Heart right ventricle (tissue), 16 donors: Measurements from ENCODE around the gene CCL11. TPM values are rescaled to one million over a fixed set of nuclear protein-coding genes. Genes with fewer than 3 reads are reported as not detected.

Experiments
- ATAC-seq, 8 donors: fragments of 200-7000 bp; cut with Tn5 transposase; one replicate each; pipeline ENCODE4 v1.9.1; 2020; ENCODE audit warnings: mild to moderate bottlenecking in 8 of 8, moderate library complexity in 8 of 8, moderate number of reproducible peaks in 1 of 8
- DNase-seq, 2 donors: peaks; one replicate each; pipeline ENCODE4 v3.0.0-alpha.2; 2020
- H3K27ac ChIP-seq, 10 donors: fragments of 200-600 bp; sonication (generic) in 2 of 10; one replicate each; pipeline versions ENCODE4 v1.5.0 to v1.8.0; 2020 to 2022; ENCODE audit warnings: mild to moderate bottlenecking in 3 of 10
- H3K27me3 ChIP-seq, 7 donors: fragments of 200-600 bp; one replicate each; pipeline ENCODE4 v1.8.0; 2021 to 2022; ENCODE audit warnings: mild to moderate bottlenecking in 2 of 7
- H3K36me3 ChIP-seq, 9 donors: fragments of 200-600 bp; sonication (generic) in 1 of 9; one replicate each; pipeline versions ENCODE4 v1.5.0 to v1.8.0; 2020 to 2022; ENCODE audit warnings: mild to moderate bottlenecking in 2 of 9
- H3K4me1 ChIP-seq, 9 donors: fragments of 200-600 bp; sonication (generic) in 1 of 9; one replicate each; pipeline versions ENCODE4 v1.5.0 to v1.8.0; 2020 to 2022; ENCODE audit warnings: mild to moderate bottlenecking in 4 of 9
- H3K4me3 ChIP-seq, 10 donors: fragments of 200-600 bp; sonication (generic) in 2 of 10; one replicate each; pipeline versions ENCODE4 v1.5.0 to v1.8.0; 2020 to 2022; ENCODE audit warnings: mild to moderate bottlenecking in 7 of 10, moderate library complexity in 2 of 10
- H3K9me3 ChIP-seq, 11 donors: fragments of 200-600 bp in 10 of 11; sonication (generic) in 2 of 11; one replicate each; pipeline versions ENCODE4 v1.5.0 to v1.8.0; 2013 to 2022; ENCODE audit warnings: mild to moderate bottlenecking in 2 of 11, control low read depth in 1 of 11, moderate library complexity in 1 of 11
- CTCF ChIP-seq, 9 donors: fragments of 200-600 bp; sonication (generic) in 2 of 9; IDR thresholded peaks; one replicate each; pipeline versions ENCODE4 v1.5.0 to v1.8.0; 2021 to 2022; ENCODE audit warnings: antibody characterized with exemption in 9 of 9, mild to moderate bottlenecking in 5 of 9, moderate library complexity in 1 of 9
- WGBS, 2 donors: extraction: QIAGEN DNeasy Blood & Tissue Kit; methylation state at CpG; one replicate each; pipeline ENCODE4 v1.1.7; 2013; ENCODE audit warnings: inconsistent platforms in 1 of 2; 5-methylcytosine and 5-hydroxymethylcytosine counted together
- intact Hi-C, 10 donors: fragments of 100-400 bp; cut with DNase I; formaldehyde crosslinking; loops; one replicate each; pipeline versions ENCODE4 v1.11.1 to v1.14.2; 2022
- polyA plus RNA-seq, 2 donors: library from polyadenylated mRNA; stranded (reverse); fragments of 200-250 nt; gene quantifications; one replicate each; pipeline ENCODE4 v1.2.3, GENCODE V29; 2013
- total RNA-seq, 10 donors: library from RNA; stranded (reverse); fragmentation: NEBNext Ultra II Directional in 3 of 10; extraction: Animal tissue kit (Norgen Biotek cat#: 25700) in 3 of 10; gene quantifications; one replicate each; pipeline versions ENCODE4 v1.2.1 to v1.2.4, GENCODE V29; 2021 to 2023
- donor health status: Arrhythmogenic right ventricular cardiomyopathy.
- donor health status: ischemic (EF 13 %, LVEDD 7.1; RV severe dilation, severe dysfunction).
- donor health status: healthy with polysubstance abuse.
- donor health status: DM: no; HTN: yes; CAD: no.
- donor health status: DM: no; HTN: no; CAD: no.
- donor health status: ischemic (EF 25% LVEDD 6.9; RV normal size, moderate dysfunction).
- donor health status: ischemic (EF 25% LVEDD 5.7; RV mildly dilated, moderate dysfunction).
- donor health status: healthy.
- donor health status: DM: yes; HTN: yes; CAD: no.
- donor health status: Ischemic cardiomyopathy.
- donor health status: ischemic (EF 35%, LVEDD 5.7; RV mildly dilated, moderate dysfunction).
- donor health status: nonischemic (EF 11% LVEDD 7.7; RV severe dilation, severe dysfunction).
- donor health status: DM: yes; HTN: yes; CAD: no.
- donor health status: PGD.
- donor health status: ischemic (EF 29% LVEDD 5.4; RV normal size, mild dysfunction).
- donor health status: nonischemic (EF 23%, LVEDD 6.1; RV moderate dilation, normal function).

CCL11 gene
- total and polyA plus RNA-seq, 12 donors, result 0.46 to 31.2 (median 1.4) TPM

- WGBS, 2 donors, result 85 to 86% methylated on average over 7 of the region's 7 CpGs
- DNase-seq, result no peak
- Histone ChIP-seq H3K9me3 (no peaks in the 10 kb centered on the region), H3K4me1 (peaks cover 6 to 73% (median 47%) of the 10 kb centered on the region in 9 donors), H3K27ac (peak overlapping the region in 3 of 10 donors; percentile 65 to 77 (median 75)), H3K36me3 (no peaks in the 10 kb centered on the region), H3K27me3 (peaks cover 0 to 5% (median 0%) of the 10 kb centered on the region in 7 donors), H3K4me3 (no peak overlapping the region)
- TF ChIP-seq CTCF (IDR thresholded peaks at IDR 0.05), result no peak
- intact Hi-C loops, result loop anchor here in 3 of 10 donors (5.0 kb wide), 3 partner anchors 46 to 59 kb away; partner anchors contain the start of genes CCL1 (in 1 of the 3) and CCL13 (in 1 of the 3)
- no peak for ATAC-seq
Observed at GRCh38 chr17:34311291-34311690, 25.7 kb downstream of the CCL11 start.

- ATAC-seq (peak in 7 of 8 donors; percentile 57 to 88 (median 76)), DNase-seq (no peak)
- H3K27ac ChIP-seq, result peak overlapping the region in 9 of 10 donors; percentile 31 to 83 (median 70)
- intact Hi-C loops, result loop anchor here in 3 of 10 donors (5.0 kb wide), 3 partner anchors 45 to 60 kb away; partner anchors contain the start of genes CCL1 (in 1 of the 3) and CCL13 (in 1 of the 3)
- H3K27me3 ChIP-seq, result peaks cover 0 to 5% (median 0%) of the 10 kb centered on the region in 7 donors
- no peak for TF ChIP-seq CTCF (IDR thresholded peaks at IDR 0.05)
- H3K4me1 ChIP-seq, result peaks cover 3 to 65% (median 39%) of the 10 kb centered on the region in 9 donors
- H3K9me3 ChIP-seq, result no peaks in the 10 kb centered on the region
- no peaks in the 10 kb centered on the region for H3K36me3 ChIP-seq
- 53 to 62% methylated on average over 5 of the region's 5 CpGs for WGBS, 2 donors
- no peak overlapping the region for H3K4me3 ChIP-seq
Observed at GRCh38 chr17:34312080-34312479, 26.5 kb downstream of the CCL11 start.

- intact Hi-C loops, result loop anchor here in 3 of 10 donors (5.0 kb wide), 3 partner anchors 44 to 61 kb away; partner anchors contain the start of genes CCL1 (in 1 of the 3) and CCL13 (in 1 of the 3)
- 84 to 85% methylated on average over 4 of the region's 4 CpGs for WGBS, 2 donors
- Histone ChIP-seq H3K36me3 (no peaks in the 10 kb centered on the region), H3K4me1 (peaks cover 0 to 56% (median 29%) of the 10 kb centered on the region in 9 donors), H3K4me3 (no peak overlapping the region), H3K9me3 (peaks cover 0 to 3% (median 0%) of the 10 kb centered on the region in 11 donors), H3K27ac (peak overlapping the region in 9 of 10 donors; percentile 35 to 83 (median 70)), H3K27me3 (peaks cover 0 to 5% (median 0%) of the 10 kb centered on the region in 7 donors)
- TF ChIP-seq CTCF (IDR thresholded peaks at IDR 0.05), result no peak
- DNase-seq (no peak), ATAC-seq (peak in 6 of 8 donors; percentile 36 to 75 (median 53))
Observed at GRCh38 chr17:34313164-34313563, 27.6 kb downstream of the CCL11 start.

GRCh38 chr17:34314279-34314678 is 28.7 kb downstream of the CCL11 start:
- ATAC-seq, result peak in 7 of 8 donors; percentile 55 to 65 (median 56)
- 33 to 48% methylated on average over 4 of the region's 4 CpGs for WGBS, 2 donors
- peak in 1 of 2 donors; percentile 29 for DNase-seq
- intact Hi-C loops, result loop anchor here in 3 of 10 donors (5.0 kb wide), 3 partner anchors 43 to 62 kb away; partner anchors contain the start of genes CCL1 (in 1 of the 3) and CCL13 (in 1 of the 3)
- Histone ChIP-seq H3K27me3 (peaks cover 0 to 5% (median 0%) of the 10 kb centered on the region in 7 donors), H3K4me3 (no peak overlapping the region), H3K27ac (peak overlapping the region; percentile 14 to 83 (median 68)), H3K4me1 (peaks cover under 1 to 56% (median 26%) of the 10 kb centered on the region in 9 donors), H3K9me3 (peaks cover 0 to 7% (median 0%) of the 10 kb centered on the region in 11 donors), H3K36me3 (no peaks in the 10 kb centered on the region)
- TF ChIP-seq CTCF (IDR thresholded peaks at IDR 0.05), result no peak
